22Rv1 (cell line): ENCODE data around the gene PNLIPRP1.

Experiments
- ZFX ChIP-seq: fragments of 450-650 bp; IDR thresholded peaks from 2 replicates; pipeline ENCODE4 v1.6.1; 2017; ENCODE audit warnings: antibody characterized with exemption, borderline replicate concordance
- TF ChIP-seq, protein P1 (sequence below): fragments of 450-650 bp; IDR thresholded peaks from 2 replicates; pipeline ENCODE4 v1.5.1; 2017; ENCODE audit warnings: mild to moderate bottlenecking

DNA sequence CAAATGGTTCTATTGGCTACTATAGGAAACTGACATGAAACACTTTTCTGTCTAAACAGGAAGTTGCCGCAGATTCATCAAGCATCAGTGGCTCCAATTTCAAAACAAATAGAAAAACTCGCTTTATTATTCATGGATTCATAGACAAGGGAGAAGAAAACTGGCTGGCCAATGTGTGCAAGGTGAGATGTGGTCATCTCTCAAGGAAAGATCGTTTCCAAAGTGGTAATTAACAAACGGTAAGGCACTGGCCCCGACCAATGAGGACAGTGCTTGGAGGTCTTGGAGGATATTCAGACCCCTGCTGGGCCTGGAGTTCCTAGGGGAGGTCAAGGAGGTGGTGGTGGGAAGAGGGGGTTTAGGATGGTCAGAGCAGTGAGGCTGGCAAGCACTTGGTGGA, 42.5 kb upstream of the PNLIPRP1 start:
- no peak for TF ChIP-seq ZFX
- TF ChIP-seq, protein P1, sequence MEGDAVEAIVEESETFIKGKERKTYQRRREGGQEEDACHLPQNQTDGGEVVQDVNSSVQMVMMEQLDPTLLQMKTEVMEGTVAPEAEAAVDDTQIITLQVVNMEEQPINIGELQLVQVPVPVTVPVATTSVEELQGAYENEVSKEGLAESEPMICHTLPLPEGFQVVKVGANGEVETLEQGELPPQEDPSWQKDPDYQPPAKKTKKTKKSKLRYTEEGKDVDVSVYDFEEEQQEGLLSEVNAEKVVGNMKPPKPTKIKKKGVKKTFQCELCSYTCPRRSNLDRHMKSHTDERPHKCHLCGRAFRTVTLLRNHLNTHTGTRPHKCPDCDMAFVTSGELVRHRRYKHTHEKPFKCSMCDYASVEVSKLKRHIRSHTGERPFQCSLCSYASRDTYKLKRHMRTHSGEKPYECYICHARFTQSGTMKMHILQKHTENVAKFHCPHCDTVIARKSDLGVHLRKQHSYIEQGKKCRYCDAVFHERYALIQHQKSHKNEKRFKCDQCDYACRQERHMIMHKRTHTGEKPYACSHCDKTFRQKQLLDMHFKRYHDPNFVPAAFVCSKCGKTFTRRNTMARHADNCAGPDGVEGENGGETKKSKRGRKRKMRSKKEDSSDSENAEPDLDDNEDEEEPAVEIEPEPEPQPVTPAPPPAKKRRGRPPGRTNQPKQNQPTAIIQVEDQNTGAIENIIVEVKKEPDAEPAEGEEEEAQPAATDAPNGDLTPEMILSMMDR = no peak
